ENCODE results near the gene BTBD7.
"Not testable (repeated sequence)": the region's sequence is repeated elsewhere in the genome, so short reads cannot be mapped to it uniquely, and the experiment has no call there.

The BTBD7 gene

GRCh38 chr14:93240678-93241000 is 92.2 kb downstream of the BTBD7 start:
- DNase-seq (ENCODE audit: low read depth) = no peak
- H3K4me3 ChIP-seq (replicated peaks; ENCODE audit: low read depth, low read length) = no peak overlapping the region
- TF ChIP-seq, protein P1, sequence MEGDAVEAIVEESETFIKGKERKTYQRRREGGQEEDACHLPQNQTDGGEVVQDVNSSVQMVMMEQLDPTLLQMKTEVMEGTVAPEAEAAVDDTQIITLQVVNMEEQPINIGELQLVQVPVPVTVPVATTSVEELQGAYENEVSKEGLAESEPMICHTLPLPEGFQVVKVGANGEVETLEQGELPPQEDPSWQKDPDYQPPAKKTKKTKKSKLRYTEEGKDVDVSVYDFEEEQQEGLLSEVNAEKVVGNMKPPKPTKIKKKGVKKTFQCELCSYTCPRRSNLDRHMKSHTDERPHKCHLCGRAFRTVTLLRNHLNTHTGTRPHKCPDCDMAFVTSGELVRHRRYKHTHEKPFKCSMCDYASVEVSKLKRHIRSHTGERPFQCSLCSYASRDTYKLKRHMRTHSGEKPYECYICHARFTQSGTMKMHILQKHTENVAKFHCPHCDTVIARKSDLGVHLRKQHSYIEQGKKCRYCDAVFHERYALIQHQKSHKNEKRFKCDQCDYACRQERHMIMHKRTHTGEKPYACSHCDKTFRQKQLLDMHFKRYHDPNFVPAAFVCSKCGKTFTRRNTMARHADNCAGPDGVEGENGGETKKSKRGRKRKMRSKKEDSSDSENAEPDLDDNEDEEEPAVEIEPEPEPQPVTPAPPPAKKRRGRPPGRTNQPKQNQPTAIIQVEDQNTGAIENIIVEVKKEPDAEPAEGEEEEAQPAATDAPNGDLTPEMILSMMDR (IDR thresholded peaks at IDR 0.05; ENCODE audit: low read length, missing control alignments) = no peak

- no peak overlapping the region for H3K4me3 ChIP-seq (replicated peaks; ENCODE audit: low read depth, low read length)
- TF ChIP-seq, protein P1 (IDR thresholded peaks at IDR 0.05; ENCODE audit: low read length, missing control alignments) = no peak
- peak; percentile 53 for DNase-seq (ENCODE audit: low read depth)
Observed at GRCh38 chr14:93239869-93240677, 92.8 kb downstream of the BTBD7 start.

- DNase-seq (ENCODE audit: low read depth) = peak; percentile 52
- TF ChIP-seq, protein P1 (IDR thresholded peaks at IDR 0.05; ENCODE audit: low read length, missing control alignments) = no peak
- H3K4me3 ChIP-seq (replicated peaks; ENCODE audit: low read depth, low read length) = no peak overlapping the region
Observed at GRCh38 chr14:93234798-93235197, 98.0 kb downstream of the BTBD7 start.

DNA sequence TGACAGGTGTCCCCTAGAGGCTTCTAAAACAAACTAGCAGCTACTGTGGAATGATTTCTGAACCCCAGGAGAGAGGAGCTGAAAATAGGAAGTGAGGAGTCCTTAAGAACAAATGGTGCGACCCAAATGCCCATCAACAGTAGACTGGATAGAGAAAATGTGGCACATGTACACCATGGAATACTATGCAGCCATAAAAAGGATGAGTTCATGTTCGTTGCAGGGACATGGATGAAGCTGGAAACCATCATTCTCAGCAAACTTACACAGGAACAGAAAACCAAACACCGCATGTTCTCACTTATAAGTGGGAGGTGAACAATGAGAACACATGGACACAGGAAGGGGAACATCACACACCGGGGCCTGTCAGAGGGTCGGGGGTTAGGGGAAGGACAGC is 99.8 kb downstream of the BTBD7 start:
- not testable (repeated sequence) for H3K4me3 ChIP-seq (replicated peaks; ENCODE audit: low read depth, low read length); DNase-seq (ENCODE audit: low read depth)

DNA sequence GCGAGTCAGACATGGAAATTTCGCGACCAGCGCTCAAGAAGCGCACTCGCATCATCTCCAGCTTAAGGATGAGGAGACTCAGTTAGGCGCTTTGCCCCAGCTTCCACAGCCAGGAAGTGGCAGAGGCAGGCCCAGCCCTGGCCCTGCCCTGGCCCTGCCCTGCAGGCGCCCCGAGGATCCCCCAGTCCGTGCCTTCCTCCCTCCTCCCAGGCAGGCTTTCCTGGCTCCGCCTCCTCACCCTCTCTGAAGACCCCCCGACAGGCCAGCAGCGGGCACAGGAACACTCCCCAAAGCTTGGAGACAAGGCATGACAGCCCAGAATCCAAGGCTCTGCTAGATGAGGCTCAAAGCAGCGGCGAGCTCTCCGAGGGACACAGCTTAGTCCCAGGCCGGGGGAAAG is 100.7 kb downstream of the BTBD7 start:
- TF ChIP-seq, protein P1 (IDR thresholded peaks at IDR 0.05; ENCODE audit: low read length, missing control alignments) = no peak
- no peak for DNase-seq (ENCODE audit: low read depth)
- no peak overlapping the region for H3K4me3 ChIP-seq (replicated peaks; ENCODE audit: low read depth, low read length)

GRCh38 chr14:93231129-93231979 is 101.5 kb downstream of the BTBD7 start:
- peak; percentile 46 for DNase-seq (ENCODE audit: low read depth)
- H3K4me3 ChIP-seq (replicated peaks; ENCODE audit: low read depth, low read length) = peak overlapping the region; percentile 55
- TF ChIP-seq, protein P1 (IDR thresholded peaks at IDR 0.05; ENCODE audit: low read length, missing control alignments) = no peak

DNA sequence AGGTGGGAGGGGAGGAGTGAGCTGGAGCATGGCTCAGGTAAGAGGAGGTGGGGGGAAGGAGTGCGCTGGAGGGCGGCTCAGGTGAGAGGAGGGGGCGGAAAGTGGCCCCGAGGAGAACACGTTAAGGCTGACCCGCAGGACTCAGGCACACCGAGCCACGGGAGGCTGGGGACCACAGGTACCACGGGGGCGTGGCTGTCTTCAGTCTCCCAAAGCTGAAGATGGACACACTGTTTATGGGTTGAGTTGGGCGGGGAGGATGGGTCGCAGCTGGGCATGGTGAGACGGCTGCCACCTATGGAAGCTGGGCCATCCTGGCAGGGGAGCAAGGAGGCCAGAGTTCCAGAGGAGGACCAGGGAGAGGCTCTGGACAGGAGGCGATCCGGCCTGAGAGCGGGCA is 102.3 kb downstream of the BTBD7 start:
- no peak for DNase-seq (ENCODE audit: low read depth)
- TF ChIP-seq, protein P1 (IDR thresholded peaks at IDR 0.05; ENCODE audit: low read length, missing control alignments) = no peak
- H3K4me3 ChIP-seq (replicated peaks; ENCODE audit: low read depth, low read length) = no peak overlapping the region

All from fibroblast of pulmonary artery (primary cell).